Body of pancreas (tissue), 4 donors: ENCODE results near the gene TMCC2. TPM values are rescaled to one million over a fixed set of nuclear protein-coding genes. Genes with fewer than 3 reads are reported as not detected.

Source experiments
- ATAC-seq: fragments of 150-250 bp; one replicate; pipeline ENCODE4 v1.9.1; 2016
- DNase-seq, 4 donors: peaks; one replicate each; pipeline ENCODE4 v3.0.0-alpha.2; 2019
- H3K27ac ChIP-seq, 4 donors: fragments of 200-600 bp; sonication (generic); 1 replicate in 3 of 4; 2 replicates in 1 of 4; pipeline versions ENCODE4 v1.5.1 to v1.6.1; 2016 to 2019; ENCODE audit warnings: mild to moderate bottlenecking in 1 of 4, mixed read lengths in 1 of 4, moderate library complexity in 1 of 4
- H3K27me3 ChIP-seq, 2 donors: fragments of 200-600 bp; sonication (generic); one replicate each; pipeline ENCODE4 v1.6.0; 2016; ENCODE audit warnings: mild to moderate bottlenecking in 1 of 2
- H3K36me3 ChIP-seq, 2 donors: fragments of 200-600 bp; sonication (generic); replicated peaks in 1 of 2; 2 replicates each; pipeline ENCODE4 v1.5.1; 2016; ENCODE audit warnings: low read depth in 2 of 2; ENCODE audit not compliant: insufficient read depth in 1 of 2
- H3K4me1 ChIP-seq: fragments of 200-600 bp; sonication (generic); one replicate; pipeline ENCODE4 v1.6.0; 2016
- H3K4me3 ChIP-seq, 2 donors: fragments of 200-600 bp; sonication (generic); 1 replicate in 1 of 2; 2 replicates in 1 of 2; pipeline ENCODE4 v1.5.1; 2016 to 2019
- H3K9me3 ChIP-seq, 3 donors: fragments of 200-600 bp; sonication (generic); 1 replicate in 2 of 3; 2 replicates in 1 of 3; pipeline ENCODE4 v1.5.1; 2016
- POLR2A ChIP-seq, 3 donors: fragments of 450-650 bp; IDR thresholded peaks; one replicate each; pipeline ENCODE4 v1.6.1; 2016; ENCODE audit warnings: antibody characterized with exemption in 3 of 3, mild to moderate bottlenecking in 2 of 3
- WGBS, 2 donors: methylation state at CpG; one replicate each; pipeline ENCODE4 v1.1.5; 2017; 5-methylcytosine and 5-hydroxymethylcytosine counted together
- intact Hi-C: fragments of 100-400 bp; cut with DNase I; formaldehyde crosslinking; loops from one replicate; pipeline ENCODE4 v1.15.1; 2023
- total RNA-seq, 2 donors: library from RNA; depleted of rRNA; stranded (reverse); fragments of >200 nt; gene quantifications; one replicate each; pipeline ENCODE4 v1.1.0, GENCODE V29; 2016
- TF ChIP-seq, protein P1 (sequence below), 7 experiments: fragments of 450-650 bp in 4 of 7; fragments of 200-600 bp in 3 of 7; sonication (generic) in 3 of 7; IDR thresholded peaks; one replicate each; pipeline ENCODE4 v1.5.1; 2016 to 2019; ENCODE audit warnings: antibody characterized with exemption in 7 of 7

Gene TMCC2
- total RNA-seq, 2 donors from 2014 or later = 1.3 to 1.6 TPM

- no peak for ATAC-seq
- intact Hi-C loops = no loop called here
- H3K4me1 ChIP-seq = peaks cover 52% of the 10 kb centered on the region
- H3K36me3 ChIP-seq = peaks cover 0 to 23% of the 10 kb centered on the region in 2 donors
- DNase-seq = no peak
- no peaks in the 10 kb centered on the region for H3K27me3 ChIP-seq
- WGBS, 2 donors = 89 to 91% methylated on average over 8 of the region's 8 CpGs
- TF ChIP-seq, protein P1, sequence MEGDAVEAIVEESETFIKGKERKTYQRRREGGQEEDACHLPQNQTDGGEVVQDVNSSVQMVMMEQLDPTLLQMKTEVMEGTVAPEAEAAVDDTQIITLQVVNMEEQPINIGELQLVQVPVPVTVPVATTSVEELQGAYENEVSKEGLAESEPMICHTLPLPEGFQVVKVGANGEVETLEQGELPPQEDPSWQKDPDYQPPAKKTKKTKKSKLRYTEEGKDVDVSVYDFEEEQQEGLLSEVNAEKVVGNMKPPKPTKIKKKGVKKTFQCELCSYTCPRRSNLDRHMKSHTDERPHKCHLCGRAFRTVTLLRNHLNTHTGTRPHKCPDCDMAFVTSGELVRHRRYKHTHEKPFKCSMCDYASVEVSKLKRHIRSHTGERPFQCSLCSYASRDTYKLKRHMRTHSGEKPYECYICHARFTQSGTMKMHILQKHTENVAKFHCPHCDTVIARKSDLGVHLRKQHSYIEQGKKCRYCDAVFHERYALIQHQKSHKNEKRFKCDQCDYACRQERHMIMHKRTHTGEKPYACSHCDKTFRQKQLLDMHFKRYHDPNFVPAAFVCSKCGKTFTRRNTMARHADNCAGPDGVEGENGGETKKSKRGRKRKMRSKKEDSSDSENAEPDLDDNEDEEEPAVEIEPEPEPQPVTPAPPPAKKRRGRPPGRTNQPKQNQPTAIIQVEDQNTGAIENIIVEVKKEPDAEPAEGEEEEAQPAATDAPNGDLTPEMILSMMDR (IDR thresholded peaks at IDR 0.05) = no peak
- TF ChIP-seq POLR2A (IDR thresholded peaks at IDR 0.05) = no peak
- no peaks in the 10 kb centered on the region for H3K9me3 ChIP-seq
- H3K4me3 ChIP-seq = no peak overlapping the region
- H3K27ac ChIP-seq = peak overlapping the region in 1 of 4 donors; percentile 38
Observed at GRCh38 chr1:205310976-205311704, 83.4 kb downstream of the TMCC2 start.

DNA sequence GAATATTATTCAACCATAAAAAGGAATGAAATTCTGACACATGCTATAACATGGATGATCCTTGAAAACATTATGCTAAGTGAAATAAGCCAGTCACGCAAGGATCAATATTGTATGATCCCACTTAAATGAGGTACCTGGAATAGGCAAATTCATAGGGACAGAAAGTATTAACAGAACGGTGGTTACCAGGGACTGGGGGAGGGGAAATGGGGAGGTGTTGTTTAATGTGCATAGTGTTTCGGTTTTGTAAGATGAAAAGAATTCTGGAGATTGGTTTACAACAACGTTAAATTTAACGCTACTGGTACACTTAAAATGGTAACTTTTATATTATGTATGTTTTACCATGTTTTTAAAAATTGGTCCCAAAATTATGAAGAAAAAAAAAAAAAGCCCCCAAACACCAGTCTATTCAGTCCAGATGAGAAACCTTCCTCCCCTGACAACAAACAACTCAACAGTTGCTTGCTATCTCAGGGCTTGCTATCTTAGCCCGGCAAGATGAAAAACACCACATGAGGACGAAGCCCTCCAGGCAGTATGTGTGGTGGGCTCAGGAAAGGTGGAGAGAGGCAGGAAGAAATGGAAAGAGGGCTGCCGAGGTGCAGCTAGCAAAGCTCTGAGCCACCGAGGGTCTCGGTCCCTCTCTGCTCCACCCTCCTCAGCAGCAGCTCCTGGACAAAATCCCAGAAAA is 85.3 kb downstream of the TMCC2 start:
- no peak for TF ChIP-seq POLR2A (IDR thresholded peaks at IDR 0.05)
- TF ChIP-seq, protein P1 (IDR thresholded peaks at IDR 0.05) = no peak
- peaks cover 63% of the 10 kb centered on the region for H3K4me1 ChIP-seq

GRCh38 chr1:205313563-205314308 is 86.0 kb downstream of the TMCC2 start:
- H3K4me1 ChIP-seq = peaks cover 69% of the 10 kb centered on the region
- no peaks in the 10 kb centered on the region for H3K9me3 ChIP-seq
- peak in 2 of 3 donors; percentile 32 to 45 for TF ChIP-seq POLR2A (IDR thresholded peaks at IDR 0.05)
- TF ChIP-seq, protein P1 (IDR thresholded peaks at IDR 0.05) = no peak
- intact Hi-C loops = no loop called here
- H3K36me3 ChIP-seq = peaks cover 0 to 6% of the 10 kb centered on the region in 2 donors
- peak; percentile 15 for ATAC-seq
- H3K27ac ChIP-seq = peak overlapping the region; percentile 4 to 95 (median 92)
- no peak overlapping the region for H3K4me3 ChIP-seq
- DNase-seq = peak in 3 of 4 donors; percentile 39 to 73 (median 52)
- H3K27me3 ChIP-seq = no peaks in the 10 kb centered on the region
- 14 to 31% methylated on average over 19 to 20 of the region's 21 CpGs for WGBS, 2 donors

More for the DNA sequence above, 85.3 kb downstream of the TMCC2 start:
- ATAC-seq = no peak
- Histone ChIP-seq H3K4me3 (no peak overlapping the region), H3K27me3 (no peaks in the 10 kb centered on the region), H3K9me3 (no peaks in the 10 kb centered on the region), H3K36me3 (peaks cover 0 to 7% of the 10 kb centered on the region in 2 donors), H3K27ac (peak overlapping the region; percentile 4 to 95 (median 92))
- DNase-seq = no peak
- intact Hi-C loops = no loop called here
- 44 to 50% methylated on average over 10 of the region's 10 CpGs for WGBS, 2 donors

DNA sequence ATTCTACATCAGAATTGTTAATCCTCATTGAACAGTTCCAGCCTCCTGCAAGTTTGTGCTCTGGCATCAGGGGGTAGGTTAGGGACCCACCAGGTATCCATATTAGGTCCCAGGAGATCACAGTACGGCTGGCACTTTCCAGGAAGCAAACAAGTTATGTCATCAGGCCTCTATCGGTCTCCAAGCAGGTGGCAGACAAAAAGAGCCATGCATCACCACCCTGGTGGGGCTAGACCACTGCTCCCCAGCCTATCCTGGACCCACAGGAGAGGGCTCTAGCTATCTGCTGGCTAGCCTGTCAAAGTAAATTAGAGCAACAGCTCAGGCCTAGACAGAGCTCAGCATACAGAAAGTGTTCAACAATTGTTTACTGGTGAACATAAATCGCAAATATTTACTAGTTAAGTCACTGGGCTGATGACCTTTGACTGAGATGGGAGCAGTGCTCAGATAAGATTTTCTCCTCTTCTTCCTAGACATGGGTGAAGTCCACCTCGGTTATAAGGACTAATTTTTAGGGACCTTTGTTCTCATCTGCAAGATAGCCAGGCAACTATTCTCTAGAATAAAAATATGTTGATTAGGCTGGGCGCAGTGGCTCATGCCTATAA is 87.4 kb downstream of the TMCC2 start:
- no peaks in the 10 kb centered on the region for H3K27me3 ChIP-seq
- H3K27ac ChIP-seq = peak overlapping the region; percentile 4 to 95 (median 92)
- 35 to 40% methylated on average over 5 of the region's 5 CpGs for WGBS, 2 donors
- TF ChIP-seq POLR2A (IDR thresholded peaks at IDR 0.05) = no peak
- TF ChIP-seq, protein P1 (IDR thresholded peaks at IDR 0.05) = no peak
- DNase-seq = no peak
- H3K9me3 ChIP-seq = no peaks in the 10 kb centered on the region
- no peak overlapping the region for H3K4me3 ChIP-seq
- no peak for ATAC-seq
- H3K4me1 ChIP-seq = peaks cover 76% of the 10 kb centered on the region
- peaks cover 0 to 3% of the 10 kb centered on the region in 2 donors for H3K36me3 ChIP-seq
- intact Hi-C loops = no loop called here
